SIG-M5 (cell line): Measurements from ENCODE around the gene NLGN3.

Experiments
- DNase-seq: peaks from one replicate; lab custom pipeline; 2025; lab: John Stamatoyannopoulos, UW

Gene NLGN3

GRCh38 chrX:71118032-71118984 lies 26.3 kb upstream of the NLGN3 start, which contains the start of gene MED12:
Gene MED12 (plus strand): TSS chrX:71118596. CDS start chrX:71118755, 159 bp downstream.
- DNase-seq, result no peak

DNA sequence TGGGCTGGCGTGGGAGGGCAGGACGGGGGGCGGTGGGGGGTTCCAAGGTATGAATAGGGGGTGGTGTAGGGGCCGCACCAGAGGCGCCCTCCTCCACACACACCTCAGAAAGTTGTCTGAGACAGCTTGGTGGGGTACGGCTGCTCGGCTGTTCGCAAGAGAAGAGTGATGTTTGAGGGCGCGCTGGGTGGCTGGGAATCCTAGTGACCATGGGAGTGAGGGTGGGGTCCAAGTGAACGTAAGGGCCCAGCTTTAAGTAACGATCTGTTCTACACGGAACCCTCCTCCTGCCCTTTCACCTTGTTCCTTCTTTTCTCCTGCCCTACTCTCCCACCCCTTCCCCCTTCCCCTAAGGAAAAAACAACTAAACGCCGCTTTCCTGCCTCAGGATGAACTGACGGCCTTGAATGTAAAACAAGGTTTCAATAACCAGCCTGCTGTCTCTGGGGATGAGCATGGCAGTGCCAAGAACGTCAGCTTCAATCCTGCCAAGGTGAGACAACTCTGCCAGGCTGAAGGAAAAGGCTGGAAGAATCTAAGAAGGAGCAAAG lies 25.6 kb upstream of the NLGN3 start:
- no peak for DNase-seq

GRCh38 chrX:71128166-71128833 lies 16.3 kb upstream of the NLGN3 start:
- DNase-seq, result no peak

DNA sequence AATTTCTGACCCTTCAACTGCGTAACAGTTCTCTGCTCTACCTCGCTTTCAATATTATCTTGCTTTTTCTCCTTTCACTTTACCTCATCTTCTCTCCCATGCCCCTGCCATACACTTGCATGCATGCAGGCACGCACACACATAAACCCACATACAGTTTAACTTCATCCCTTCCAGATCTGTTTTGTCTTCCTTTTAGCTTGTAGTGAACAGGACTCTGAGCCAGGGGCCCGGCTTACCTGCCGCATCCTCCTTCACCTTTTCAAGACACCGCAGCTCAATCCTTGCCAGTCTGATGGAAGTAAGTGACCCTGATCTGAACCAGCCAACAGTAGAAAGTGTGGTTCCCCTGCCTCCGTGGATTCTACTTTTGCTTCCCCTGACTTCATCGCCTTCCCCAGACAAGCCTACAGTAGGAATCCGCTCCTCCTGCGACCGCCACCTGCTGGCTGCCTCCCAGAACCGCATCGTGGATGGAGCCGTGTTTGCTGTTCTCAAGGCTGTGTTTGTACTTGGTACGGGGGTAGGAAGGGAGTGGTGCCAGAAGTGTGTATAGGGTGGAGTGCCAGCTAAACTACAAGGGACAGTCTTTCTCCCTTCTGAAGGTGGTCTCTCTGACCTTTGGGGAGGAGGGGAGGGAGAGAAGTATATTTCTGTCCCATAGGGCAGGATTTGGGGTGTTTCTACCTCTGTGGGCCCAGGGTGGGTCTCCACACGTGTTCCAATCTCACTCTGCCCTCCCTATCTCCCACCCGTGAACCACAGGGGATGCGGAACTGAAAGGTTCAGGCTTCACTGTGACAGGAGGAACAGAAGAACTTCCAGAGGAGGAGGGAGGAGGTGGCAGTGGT lies 15.5 kb upstream of the NLGN3 start:
- no peak for DNase-seq

- DNase-seq, result no peak
Observed at GRCh38 chrX:71131510-71131909, 13.1 kb upstream of the NLGN3 start.

- no peak for DNase-seq
Observed at GRCh38 chrX:71140440-71140839, 4.2 kb upstream of the NLGN3 start.

- DNase-seq, result no peak
Observed at GRCh38 chrX:71143508-71143907, 1.1 kb upstream of the NLGN3 start.

- no peak for DNase-seq
Observed at GRCh38 chrX:71147496-71148277, 3.0 kb downstream of the NLGN3 start.

GRCh38 chrX:71148278-71148663 lies 3.6 kb downstream of the NLGN3 start:
- no peak for DNase-seq

GRCh38 chrX:71151366-71151765 lies 6.7 kb downstream of the NLGN3 start:
- no peak for DNase-seq

DNA sequence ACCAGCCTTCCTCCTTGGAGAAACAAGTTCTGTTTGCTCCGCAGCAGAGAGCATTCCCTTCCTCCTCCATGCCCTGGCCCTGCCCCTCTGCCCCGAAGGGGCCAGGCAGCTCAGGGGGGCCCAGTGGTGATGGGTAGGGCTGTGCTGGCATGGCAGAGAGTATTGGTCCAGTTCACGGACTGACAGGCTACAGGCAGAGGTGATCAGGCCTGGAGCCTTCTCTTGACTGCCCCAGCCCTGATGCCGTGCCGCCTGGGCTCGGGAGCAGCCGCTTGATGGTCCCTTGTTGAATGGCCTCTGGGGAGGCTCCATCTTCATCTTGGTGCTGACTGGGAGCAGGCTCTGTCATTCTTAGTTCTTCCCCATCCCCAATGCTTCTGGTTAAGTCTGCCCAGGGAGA lies 9.6 kb downstream of the NLGN3 start:
- no peak for DNase-seq

GRCh38 chrX:71154641-71155040 lies 10.0 kb downstream of the NLGN3 start:
- no peak for DNase-seq

GRCh38 chrX:71158603-71159002 lies 14.0 kb downstream of the NLGN3 start:
- no peak for DNase-seq

DNA sequence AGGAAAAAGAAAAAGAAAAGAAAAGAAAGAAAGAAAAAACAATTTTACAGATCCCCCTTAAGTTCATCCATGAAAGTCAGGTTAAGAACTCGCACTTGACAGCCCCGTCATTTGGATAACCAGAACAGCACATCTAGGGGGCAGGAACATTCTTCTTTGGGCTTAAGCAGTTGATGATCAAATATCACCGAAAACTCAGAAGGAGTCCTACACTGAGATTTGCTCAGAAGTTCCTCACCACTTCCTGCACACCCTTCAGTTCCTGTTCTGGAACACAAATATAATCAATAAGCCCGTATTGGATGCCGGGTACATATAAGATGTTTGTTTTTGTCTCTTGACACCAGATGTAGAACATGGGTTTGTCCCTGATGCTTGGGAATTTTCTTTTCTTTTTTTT lies 14.7 kb downstream of the NLGN3 start:
- DNase-seq, result no peak

GRCh38 chrX:71160475-71160874 lies 15.8 kb downstream of the NLGN3 start:
- no peak for DNase-seq

- no peak for DNase-seq
Observed at GRCh38 chrX:71162981-71163380, 18.3 kb downstream of the NLGN3 start.

- DNase-seq, result no peak
Observed at GRCh38 chrX:71164071-71164470, 19.4 kb downstream of the NLGN3 start.

DNA sequence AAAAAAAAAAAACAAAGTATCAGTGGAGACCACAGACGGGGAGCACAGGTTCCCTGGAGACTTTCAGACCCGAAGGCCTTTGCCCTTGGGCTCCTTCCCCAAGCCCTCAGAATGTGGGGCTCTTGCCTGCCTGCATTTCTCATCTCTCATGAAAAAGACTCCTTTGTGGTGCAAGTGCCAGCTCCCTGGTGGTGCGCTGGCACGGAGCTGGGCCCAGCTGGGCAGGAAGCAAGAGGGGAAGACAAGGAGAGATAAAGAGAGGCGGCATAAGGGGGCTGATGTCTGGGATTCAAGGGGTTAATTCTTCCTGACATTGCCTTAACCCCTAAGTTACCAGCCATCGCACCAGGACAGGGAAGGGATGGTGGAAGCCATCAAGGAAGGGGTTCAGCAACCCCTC lies 21.8 kb downstream of the NLGN3 start:
- no peak for DNase-seq

- no peak for DNase-seq
Observed at GRCh38 chrX:71167031-71167781, 22.6 kb downstream of the NLGN3 start.

DNA sequence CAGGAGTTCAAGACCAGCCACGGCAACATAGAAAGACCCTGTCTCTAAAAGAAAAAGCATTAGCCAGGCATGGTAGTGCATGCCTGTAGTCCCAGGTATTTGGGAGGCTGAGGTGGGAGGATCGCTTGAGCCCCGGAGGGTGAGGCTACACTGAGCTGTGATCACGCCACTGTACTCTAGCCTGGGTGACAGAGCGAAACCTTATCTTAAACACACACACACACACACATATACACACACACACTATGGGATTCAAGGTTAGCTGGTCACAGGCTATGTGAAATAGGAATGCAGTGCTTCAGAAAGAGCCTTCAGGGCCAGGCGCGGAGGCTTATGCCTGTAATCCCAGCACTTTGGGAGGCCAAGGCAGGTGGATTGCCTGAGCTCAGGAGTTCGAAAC lies 23.5 kb downstream of the NLGN3 start:
- no peak for DNase-seq

DNA sequence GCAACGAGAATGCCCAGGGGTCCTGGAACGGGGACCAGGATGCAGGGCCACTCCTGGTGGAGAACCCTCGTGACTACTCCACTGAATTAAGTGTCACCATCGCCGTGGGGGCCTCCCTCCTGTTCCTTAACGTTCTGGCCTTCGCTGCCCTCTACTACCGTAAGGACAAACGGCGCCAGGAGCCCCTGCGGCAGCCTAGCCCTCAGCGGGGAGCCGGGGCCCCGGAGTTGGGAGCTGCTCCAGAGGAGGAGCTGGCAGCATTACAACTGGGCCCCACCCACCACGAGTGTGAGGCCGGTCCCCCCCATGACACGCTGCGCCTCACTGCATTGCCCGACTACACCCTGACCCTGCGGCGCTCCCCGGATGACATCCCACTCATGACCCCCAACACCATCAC lies 24.9 kb downstream of the NLGN3 start:
- no peak for DNase-seq
